K562 (cell line): Measurements from ENCODE around the gene ST8SIA1. TPM values are rescaled to one million over a fixed set of nuclear protein-coding genes. Genes with fewer than 3 reads are reported as not detected.
A peak's percentile ranks its signal among the peaks of the same experiment; 100 is the strongest.

Experiments
- ATAC-seq: fragments of 200-7000 bp; cut with Tn5 transposase; 3 replicates; pipeline ENCODE4 v1.9.1; 2020; ENCODE audit warnings: moderate library complexity
- BruUV-seq: library from RNA; stranded (reverse); fragments of 400-500 nt; replicated peaks from 2 replicates; lab custom pipeline; 2021; lab: Mats Ljungman, UMichigan
- CTCF ChIA-PET: fragments of 300-600 bp; formaldehyde crosslinking; extraction: SDS; loops from one replicate; lab custom pipeline; 2021; ENCODE audit warnings: low intra/inter-chr PET ratio; lab: Yijun Ruan, JAX
- POLR2A ChIA-PET: fragments of 300-600, 350-650 bp; sonication (Branson Sonifier 250); formaldehyde crosslinking; extraction: SDS; loops from one replicate; lab custom pipeline; 2021; ENCODE audit warnings: antibody characterized with exemption, inconsistent platforms; lab: Yijun Ruan, JAX
- DNase-seq, 4 experiments: peaks; one replicate each; pipeline versions ENCODE4 v3.0.0 to v3.0.0-alpha.2; 2011 to 2018; ENCODE audit warnings: low spot score in 3 of 4, mixed read lengths in 3 of 4; ENCODE audit errors: extremely low read depth in 1 of 4
- FAIRE-seq: peaks from 2 replicates; lab custom pipeline; 2011; peaks lifted over from hg19 to GRCh38; lab: Jason Lieb, UNC
- H2AFZ ChIP-seq: 2 replicates; pipeline ENCODE4 v1.6.0; 2011; ENCODE audit warnings: low read depth, low read length, control low read depth, inconsistent platforms
- H3K27ac ChIP-seq: fragments of 200-600 bp; 3 replicates; pipeline ENCODE4 v1.8.0; 2011; ENCODE audit warnings: low read depth, mild to moderate bottlenecking, control low read depth, inconsistent platforms, low read length, moderate library complexity, mixed read lengths; ENCODE audit errors: extremely low read depth
- H3K27me3 ChIP-seq, 2 experiments: fragments of 300-600 bp in 1 of 2; 2 replicates in 1 of 2; 3 replicates in 1 of 2; pipeline versions ENCODE4 v1.6.0 to v1.8.0; 2011; ENCODE audit warnings: inconsistent platforms in 2 of 2, low read length in 2 of 2, mild to moderate bottlenecking in 1 of 2, mixed read lengths in 1 of 2, moderate library complexity in 1 of 2; ENCODE audit not compliant: control insufficient read depth in 2 of 2, insufficient read depth in 2 of 2
- H3K36me3 ChIP-seq: fragments of 300-600 bp; 3 replicates; pipeline ENCODE4 v1.8.0; 2011; ENCODE audit warnings: mild to moderate bottlenecking, low read length, inconsistent platforms; ENCODE audit not compliant: control insufficient read depth, insufficient read depth
- H3K4me1 ChIP-seq, 2 experiments: fragments of 200-600 bp in 1 of 2; replicated peaks in 1 of 2; 2 replicates in 1 of 2; 3 replicates in 1 of 2; pipeline versions ENCODE4 v1.5.1 to v1.8.0; 2011; ENCODE audit warnings: inconsistent platforms in 2 of 2, low read length in 2 of 2, mild to moderate bottlenecking in 1 of 2, mixed read lengths in 1 of 2, moderate library complexity in 1 of 2; ENCODE audit not compliant: control insufficient read depth in 2 of 2, insufficient read depth in 2 of 2
- H3K4me2 ChIP-seq: 2 replicates; pipeline ENCODE4 v1.6.1; 2011; ENCODE audit warnings: low read length, control low read depth, inconsistent platforms, mixed read lengths; ENCODE audit not compliant: insufficient read depth
- H3K4me3 ChIP-seq: fragments of 200-600 bp; sonication (generic), shearing (Covaris generic); 2 replicates; pipeline ENCODE4 v1.5.1; 2016; ENCODE audit warnings: control low read depth, inconsistent platforms
- H3K79me2 ChIP-seq: fragments of 200-600 bp; 3 replicates; pipeline ENCODE4 v1.8.0; 2011; ENCODE audit warnings: low read length, inconsistent platforms; ENCODE audit not compliant: control insufficient read depth, insufficient read depth
- H3K9ac ChIP-seq, 2 experiments: 2 replicates each; pipeline versions ENCODE4 v1.6.0 to v1.6.1; 2011; ENCODE audit warnings: low read depth in 2 of 2, low read length in 2 of 2, control low read depth in 1 of 2, inconsistent platforms in 1 of 2, mild to moderate bottlenecking in 1 of 2, mixed read lengths in 1 of 2; ENCODE audit not compliant: insufficient read depth in 1 of 2
- H3K9me1 ChIP-seq: one replicate; pipeline ENCODE4 v1.6.0; 2011; ENCODE audit warnings: inconsistent platforms, mild to moderate bottlenecking, low read length, moderate library complexity; ENCODE audit not compliant: control insufficient read depth, insufficient read depth
- H3K9me3 ChIP-seq: replicated peaks from 2 replicates; pipeline ENCODE4 v1.5.1; 2011; ENCODE audit warnings: low read depth, low read length, inconsistent platforms; ENCODE audit not compliant: control insufficient read depth, insufficient read depth
- H4K20me1 ChIP-seq: replicated peaks from 2 replicates; pipeline ENCODE4 v1.6.1; 2011; ENCODE audit warnings: low read length, inconsistent platforms, mixed read lengths; ENCODE audit not compliant: control insufficient read depth, insufficient read depth
- C11orf30 ChIP-seq: fragments of 450-650 bp; IDR thresholded peaks from 2 replicates; pipeline ENCODE4 v1.6.1; 2016; ENCODE audit warnings: low read depth, mild to moderate bottlenecking
- CCNT2 ChIP-seq: IDR thresholded peaks from 2 replicates; pipeline ENCODE4 v1.6.1; 2011; ENCODE audit warnings: borderline replicate concordance, low read depth, mild to moderate bottlenecking, moderate library complexity, mixed read lengths, low read length; ENCODE audit not compliant: insufficient read length; ENCODE audit errors: extremely low read depth
- E2F1 ChIP-seq: sonication (generic); formaldehyde crosslinking; IDR thresholded peaks from 2 replicates; pipeline ENCODE4 v1.8.1; 2023; ENCODE audit warnings: mild to moderate bottlenecking, missing genetic modification reagents, moderate library complexity
- JUND ChIP-seq, 2 experiments: IDR thresholded peaks; 2 replicates in 1 of 2; 3 replicates in 1 of 2; pipeline ENCODE4 v1.6.1; 2011; ENCODE audit warnings: borderline replicate concordance in 2 of 2, low read depth in 2 of 2, low read length in 2 of 2, improper control_type of control experiment in 1 of 2, missing biosample characterization in 1 of 2, missing genetic modification characterization in 1 of 2, missing genetic modification reagents in 1 of 2
- MAFF ChIP-seq: IDR thresholded peaks from 2 replicates; pipeline ENCODE4 v1.6.1; 2012; ENCODE audit warnings: low read length, improper control_type of control experiment
- MAFG ChIP-seq: fragments of 450-650 bp; conservative IDR thresholded peaks from 2 replicates; pipeline ENCODE4 v1.6.1; 2016; ENCODE audit warnings: missing genetic modification characterization, missing compliant biosample characterization
- NFE2 ChIP-seq: IDR thresholded peaks from 2 replicates; pipeline ENCODE4 v1.6.1; 2014; ENCODE audit warnings: antibody characterized with exemption, low read depth
- POU5F1 ChIP-seq: fragments of 150-350 bp; IDR thresholded peaks from 2 replicates; pipeline ENCODE4 v1.6.1; 2014; ENCODE audit warnings: borderline replicate concordance, low read length, low read depth, mild to moderate bottlenecking; ENCODE audit not compliant: partially characterized antibody
- ZBED1 ChIP-seq: IDR thresholded peaks from 2 replicates; pipeline ENCODE4 v1.6.1; 2014
- ZNF143 ChIP-seq: sonication (generic); formaldehyde crosslinking; IDR thresholded peaks from 2 replicates; pipeline ENCODE4 v1.9.0; 2022; ENCODE audit warnings: mild to moderate bottlenecking, missing genetic modification reagents
- ZNF316 ChIP-seq: fragments of 450-650 bp; IDR thresholded peaks from 2 replicates; pipeline ENCODE4 v1.6.1; 2016
- WGBS: fragments of 100-300 bp; shearing (Covaris generic); methylation state at CpG from one replicate; pipeline ENCODE4 v1.1.6; 2016; ENCODE audit warnings: low coverage, mixed read lengths; ENCODE audit not compliant: insufficient coverage; ENCODE audit errors: missing lambda C conversion rate; 5-methylcytosine and 5-hydroxymethylcytosine counted together
- in situ Hi-C: fragments of 300-500 bp; cut with MboI; formaldehyde crosslinking; loops from 4 replicates; pipeline ENCODE4 v1.15.0; 2018; ENCODE audit warnings: inconsistent platforms, mixed read lengths
- intact Hi-C: fragments of 100-400 bp; cut with micrococcal nuclease; formaldehyde crosslinking; loops from 2 replicates; pipeline ENCODE4 v1.14.2; 2022
- polyA plus RNA-seq, 8 experiments: library from polyadenylated mRNA; depleted of rRNA in 4 of 8; stranded (reverse) in 5 of 8; unstranded in 3 of 8; fragments of >200 nt; fragmentation: Nextera tagmentation in 2 of 8; fragmentation: Illumina TruSeq in 1 of 8; extraction: Ambion mirVana in 2 of 8; extraction: Trizol in 1 of 8; gene quantifications; 2 replicates each; pipeline versions ENCODE4 v1.2.1 to v1.2.3, GENCODE V29; 2011 to 2014; ENCODE audit warnings: inconsistent platforms in 1 of 8, missing spikeins in 1 of 8
- total RNA-seq, 7 experiments: library from RNA; depleted of rRNA in 6 of 7; stranded (reverse); fragments of >200 nt in 6 of 7; fragmentation: Illumina TruSeq in 2 of 7; extraction: Trizol in 2 of 7; gene quantifications; 2 replicates each; pipeline versions ENCODE4 v1.2.1 to v1.2.3, GENCODE V29; 2011 to 2021; ENCODE audit warnings: low replicate concordance in 1 of 7
- TF ChIP-seq, protein P1 (sequence below): fragments of 450-650 bp; formaldehyde crosslinking; IDR thresholded peaks from 2 replicates; pipeline ENCODE4 v1.4.0; 2022; ENCODE audit warnings: mild to moderate bottlenecking, moderate library complexity
- TF ChIP-seq, protein P2 (sequence below): fragments of 450-650 bp; conservative IDR thresholded peaks from 2 replicates; pipeline ENCODE4 v1.6.1; 2016; ENCODE audit warnings: missing genetic modification characterization, low read depth, mild to moderate bottlenecking, control low read depth, missing compliant biosample characterization

Gene ST8SIA1
- total and polyA plus RNA-seq, 9 of the 15 experiments (the other 6 are each of a cell fraction or from before 2014, with no cell fraction given): 0.86 to 26.3 (median 4.3) TPM

- ChIA-PET POLR2A (interaction anchor here (0.7 kb wide), 1 partner anchor 9 kb away, joined by 4 read pairs; no protein-coding TSS in a partner anchor), CTCF (no interaction called here)
- H3K36me3 ChIP-seq: no peaks in the 10 kb centered on the region
- H2AFZ ChIP-seq: no peak overlapping the region
- no peaks in the 10 kb centered on the region for H4K20me1 ChIP-seq
- H3K4me3 ChIP-seq: no peak overlapping the region
- FAIRE-seq (no peak), ATAC-seq (no peak), DNase-seq (no peak)
- BruUV-seq: no TSS peak
- no peaks in the 10 kb centered on the region for H3K9me1 ChIP-seq
- H3K9ac ChIP-seq: no peak overlapping the region
- no peaks in the 10 kb centered on the region for H3K9me3 ChIP-seq
- intact Hi-C loops: no loop called here
- TF ChIP-seq ZNF316 (peak; percentile 71), MAFF (0 out of 2 replicates have a peak, but pooled peaks have one; percentile 38), C11orf30 (peak; percentile 57), MAFG (tag) (peak; percentile 47), JUND (IDR thresholded peaks at IDR 0.05; ENCODE audit: borderline replicate concordance, low read depth, low read length) (no peak), JUND (tag; IDR thresholded peaks at IDR 0.05; ENCODE audit: borderline replicate concordance, low read depth, low read length) (no peak), NFE2 (peak; percentile 47; the same call in 1 of the 2 replicates)
- no peak overlapping the region for H3K27ac ChIP-seq
- in situ Hi-C loops: no loop called here
- no peaks in the 10 kb centered on the region for H3K79me2 ChIP-seq
- H3K27me3 ChIP-seq: no peaks in the 10 kb centered on the region
- H3K4me2 ChIP-seq: no peak overlapping the region
- no peaks in the 10 kb centered on the region; a peak in 1 of 5 replicates for H3K4me1 ChIP-seq
Observed at GRCh38 chr12:22372277-22372837, 37.9 kb upstream of the ST8SIA1 start.

- Histone ChIP-seq H3K27me3 (no peaks in the 10 kb centered on the region), H3K79me2 (no peaks in the 10 kb centered on the region), H3K4me1 (no peaks in the 10 kb centered on the region), H3K36me3 (no peaks in the 10 kb centered on the region), H3K9me3 (no peaks in the 10 kb centered on the region), H3K9me1 (no peaks in the 10 kb centered on the region), H4K20me1 (no peaks in the 10 kb centered on the region), H3K27ac (no peak overlapping the region), H2AFZ (no peak overlapping the region), H3K4me2 (no peak overlapping the region), H3K4me3 (no peak overlapping the region), H3K9ac (no peak overlapping the region)
- CTCF ChIA-PET: no interaction called here
- WGBS: 0% methylated on average over 4 of the region's 5 CpGs
- no TSS peak for BruUV-seq
- intact Hi-C loops (no loop called here), in situ Hi-C loops (no loop called here)
- DNase-seq (no peak), FAIRE-seq (no peak), ATAC-seq (no peak)
- POLR2A ChIA-PET: no interaction called here
- TF ChIP-seq POU5F1 (no peak), ZBED1 (no peak), CCNT2 (no peak), E2F1 (CRISPR knock-in tag) (no peak), ZNF143 (no peak)
- TF ChIP-seq, protein P1, sequence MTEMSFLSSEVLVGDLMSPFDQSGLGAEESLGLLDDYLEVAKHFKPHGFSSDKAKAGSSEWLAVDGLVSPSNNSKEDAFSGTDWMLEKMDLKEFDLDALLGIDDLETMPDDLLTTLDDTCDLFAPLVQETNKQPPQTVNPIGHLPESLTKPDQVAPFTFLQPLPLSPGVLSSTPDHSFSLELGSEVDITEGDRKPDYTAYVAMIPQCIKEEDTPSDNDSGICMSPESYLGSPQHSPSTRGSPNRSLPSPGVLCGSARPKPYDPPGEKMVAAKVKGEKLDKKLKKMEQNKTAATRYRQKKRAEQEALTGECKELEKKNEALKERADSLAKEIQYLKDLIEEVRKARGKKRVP (CRISPR knock-in tag): no peak
- TF ChIP-seq, protein P2, sequence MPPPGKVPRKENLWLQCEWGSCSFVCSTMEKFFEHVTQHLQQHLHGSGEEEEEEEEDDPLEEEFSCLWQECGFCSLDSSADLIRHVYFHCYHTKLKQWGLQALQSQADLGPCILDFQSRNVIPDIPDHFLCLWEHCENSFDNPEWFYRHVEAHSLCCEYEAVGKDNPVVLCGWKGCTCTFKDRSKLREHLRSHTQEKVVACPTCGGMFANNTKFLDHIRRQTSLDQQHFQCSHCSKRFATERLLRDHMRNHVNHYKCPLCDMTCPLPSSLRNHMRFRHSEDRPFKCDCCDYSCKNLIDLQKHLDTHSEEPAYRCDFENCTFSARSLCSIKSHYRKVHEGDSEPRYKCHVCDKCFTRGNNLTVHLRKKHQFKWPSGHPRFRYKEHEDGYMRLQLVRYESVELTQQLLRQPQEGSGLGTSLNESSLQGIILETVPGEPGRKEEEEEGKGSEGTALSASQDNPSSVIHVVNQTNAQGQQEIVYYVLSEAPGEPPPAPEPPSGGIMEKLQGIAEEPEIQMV (tag): no peak
Observed at GRCh38 chr12:22366181-22366580, 31.7 kb upstream of the ST8SIA1 start.
